Measurements from ENCODE around the gene P2RX7.
A peak's percentile ranks its signal among the peaks of the same experiment; 100 is the strongest.

The P2RX7 gene

GRCh38 chr12:121132601-121133481 lies at the start of gene P2RX7:
P2RX7 (plus strand) TSS chr12:121132876; CDS start chr12:121132971, 95 bp downstream.
- DNase-seq (ENCODE audit: low read depth in 2 of 2): no peak

DNA sequence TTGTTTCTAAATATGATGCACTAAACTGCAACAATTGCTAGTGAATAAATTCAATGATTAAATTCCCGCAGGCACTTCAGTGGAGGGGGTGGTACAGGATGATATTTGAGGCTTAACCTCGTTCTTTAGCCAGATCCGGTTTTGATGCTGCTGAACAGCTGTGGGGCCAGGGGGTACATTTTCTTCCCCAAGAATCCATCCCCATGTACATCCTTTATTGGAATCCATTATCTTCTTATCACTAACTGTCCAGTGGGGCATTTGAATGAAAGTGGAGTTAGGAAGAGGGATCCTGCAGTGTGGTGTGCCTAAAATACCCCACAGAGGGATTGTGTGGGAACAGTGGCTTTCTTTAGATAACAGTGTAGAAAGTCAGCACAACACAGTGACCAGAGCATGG lies 48.4 kb upstream of the P2RX7 start:
- no peak for DNase-seq (ENCODE audit: low read depth in 2 of 2)

DNA sequence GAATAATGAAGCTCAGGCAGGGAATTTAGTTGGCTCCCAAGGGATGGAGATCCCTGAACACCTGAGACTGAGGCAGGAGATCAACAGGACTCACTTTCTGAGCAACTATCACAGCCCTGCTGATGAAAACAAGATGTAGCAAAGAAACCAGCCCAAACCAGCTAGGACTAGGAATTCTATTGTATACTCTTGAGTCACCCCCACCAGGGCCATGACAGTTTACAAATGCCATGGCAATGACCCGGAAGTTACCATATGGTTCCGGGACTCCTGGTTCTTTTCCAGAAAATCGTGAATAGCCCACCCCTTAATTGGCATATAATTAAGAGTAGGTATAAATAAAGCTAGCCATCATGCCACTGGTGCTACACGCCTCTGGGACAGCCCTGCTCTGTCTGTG lies 47.6 kb upstream of the P2RX7 start:
- no peak for DNase-seq (ENCODE audit: low read depth in 2 of 2)

DNA sequence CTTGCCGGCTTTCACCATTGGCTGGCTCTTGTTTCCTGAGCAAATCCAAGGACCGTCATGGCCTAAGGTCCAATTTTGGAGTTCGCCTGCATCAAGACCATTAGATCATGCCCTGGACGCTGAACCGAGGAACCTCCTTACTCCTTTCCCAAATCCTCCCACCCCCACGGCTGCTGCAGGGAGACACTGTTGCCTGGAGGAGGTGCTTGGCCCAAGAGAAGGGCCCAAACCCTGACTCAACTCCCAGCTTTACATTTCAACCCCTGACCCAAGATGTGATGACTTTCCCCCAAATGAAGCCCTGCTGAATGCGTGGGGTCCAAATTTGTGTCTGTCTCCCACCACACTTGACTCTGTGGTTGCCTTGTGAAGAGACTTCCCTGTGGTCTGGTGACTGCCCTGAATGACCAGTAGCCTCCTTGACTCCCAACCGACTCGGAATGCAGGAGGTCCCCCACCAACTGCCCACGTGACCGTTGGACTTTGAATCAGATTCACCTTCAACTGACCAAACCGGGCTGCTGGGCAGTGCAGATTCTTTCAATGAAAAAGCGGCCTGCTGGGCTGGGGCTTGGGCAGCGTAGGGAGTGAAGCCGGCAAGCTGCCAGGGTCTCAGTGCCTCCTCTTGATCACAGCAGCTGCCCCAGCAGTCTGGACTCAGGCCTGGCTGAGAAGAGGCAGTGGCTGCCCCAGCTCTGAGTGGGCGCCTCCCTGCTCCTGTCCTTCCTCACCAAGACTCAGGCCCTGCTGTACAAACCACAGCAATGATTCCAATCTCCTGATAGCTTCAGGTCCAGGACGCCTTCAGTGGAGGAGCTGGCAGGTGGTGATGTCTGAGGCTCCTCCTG lies 46.9 kb upstream of the P2RX7 start:
- DNase-seq (ENCODE audit: low read depth in 2 of 2): no peak

GRCh38 chr12:121086781-121087295 lies 45.8 kb upstream of the P2RX7 start:
- DNase-seq (ENCODE audit: low read depth in 2 of 2): no peak

- DNase-seq (ENCODE audit: low read depth in 2 of 2): no peak
These were observed 45.0 kb upstream of the P2RX7 start for GRCh38 chr12:121087467-121088194.

GRCh38 chr12:121088195-121088585 lies 44.5 kb upstream of the P2RX7 start:
- DNase-seq (ENCODE audit: low read depth in 2 of 2): no peak

GRCh38 chr12:121089031-121089812 lies 43.5 kb upstream of the P2RX7 start:
- DNase-seq (ENCODE audit: low read depth in 2 of 2): no peak

DNA sequence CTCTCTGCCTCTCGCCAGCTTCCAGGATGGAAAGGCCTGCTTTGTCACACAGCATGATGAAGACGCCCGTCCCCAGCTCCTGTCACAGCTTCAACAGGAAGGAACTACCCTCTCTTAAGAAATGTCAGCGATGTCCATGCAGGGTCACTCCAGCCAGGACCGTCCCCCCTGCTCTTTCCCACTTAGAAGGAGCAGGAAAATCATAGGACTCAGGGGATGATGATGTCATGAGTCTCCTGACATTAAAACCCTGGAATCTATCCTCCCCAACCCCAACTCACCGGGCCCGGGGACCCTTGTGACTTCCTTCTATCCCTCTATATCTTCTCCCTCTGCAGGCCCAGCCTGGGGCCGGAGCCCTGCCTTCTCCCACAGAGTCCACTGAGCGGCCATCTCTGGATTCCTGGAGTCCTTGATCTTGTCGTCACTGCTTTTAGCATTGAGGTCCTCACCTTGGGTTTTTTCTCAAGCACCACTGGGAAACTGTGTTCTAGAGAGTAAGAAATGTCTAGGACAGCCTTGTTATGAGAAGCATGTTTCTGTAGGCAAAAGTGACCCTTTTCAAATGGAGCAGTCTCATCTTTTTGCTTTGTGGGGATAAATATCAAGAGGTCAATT lies 42.8 kb upstream of the P2RX7 start:
- no peak for DNase-seq (ENCODE audit: low read depth in 2 of 2)

DNA sequence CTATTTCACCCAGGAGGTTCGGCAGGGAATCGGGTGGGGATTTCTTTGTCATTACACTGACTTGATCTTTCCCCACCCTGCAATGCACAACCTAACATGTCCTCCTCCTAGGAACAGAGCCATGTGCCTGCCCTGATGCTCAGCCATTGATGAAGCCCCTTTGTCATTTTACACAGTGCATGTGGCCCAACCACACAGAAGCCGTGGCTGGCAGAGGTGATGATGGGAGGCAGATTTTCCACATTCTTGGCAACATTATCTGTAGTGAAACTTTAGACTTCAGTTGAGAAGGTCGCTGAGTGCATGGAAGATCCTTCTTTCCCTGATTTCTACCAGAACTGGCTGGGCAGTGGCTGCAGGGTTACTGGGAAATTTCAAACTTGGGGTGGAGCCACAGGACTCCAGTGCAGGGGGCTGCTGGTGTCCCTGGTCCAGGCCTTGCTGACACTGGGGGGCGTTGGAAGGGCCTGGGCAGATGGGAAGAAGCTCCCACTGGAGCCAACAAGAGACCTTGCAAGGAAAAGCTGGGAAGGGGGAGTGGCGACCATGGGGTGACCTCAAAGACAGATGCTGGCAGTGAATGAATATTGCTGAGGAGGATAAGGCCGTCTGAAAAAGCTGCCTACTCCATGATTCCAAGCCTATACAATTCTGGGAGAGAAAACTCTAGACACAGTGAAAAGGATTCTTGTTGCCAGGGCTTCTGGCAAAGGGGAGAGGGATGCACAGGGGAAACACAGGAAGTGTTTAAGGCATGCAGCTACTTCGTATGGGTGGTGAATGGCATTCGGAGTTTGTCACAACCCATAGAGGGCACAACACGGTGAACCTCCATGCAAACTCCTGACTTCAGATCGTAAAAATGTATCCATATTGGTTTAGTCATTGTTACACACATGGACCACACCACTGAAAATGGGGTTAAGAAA lies 41.8 kb upstream of the P2RX7 start:
- no peak for DNase-seq (ENCODE audit: low read depth in 2 of 2)

GRCh38 chr12:121092034-121092433 lies 40.6 kb upstream of the P2RX7 start:
- no peak for DNase-seq (ENCODE audit: low read depth in 2 of 2)

GRCh38 chr12:121093487-121093891 lies 39.2 kb upstream of the P2RX7 start:
- DNase-seq (ENCODE audit: low read depth in 2 of 2): no peak

DNA sequence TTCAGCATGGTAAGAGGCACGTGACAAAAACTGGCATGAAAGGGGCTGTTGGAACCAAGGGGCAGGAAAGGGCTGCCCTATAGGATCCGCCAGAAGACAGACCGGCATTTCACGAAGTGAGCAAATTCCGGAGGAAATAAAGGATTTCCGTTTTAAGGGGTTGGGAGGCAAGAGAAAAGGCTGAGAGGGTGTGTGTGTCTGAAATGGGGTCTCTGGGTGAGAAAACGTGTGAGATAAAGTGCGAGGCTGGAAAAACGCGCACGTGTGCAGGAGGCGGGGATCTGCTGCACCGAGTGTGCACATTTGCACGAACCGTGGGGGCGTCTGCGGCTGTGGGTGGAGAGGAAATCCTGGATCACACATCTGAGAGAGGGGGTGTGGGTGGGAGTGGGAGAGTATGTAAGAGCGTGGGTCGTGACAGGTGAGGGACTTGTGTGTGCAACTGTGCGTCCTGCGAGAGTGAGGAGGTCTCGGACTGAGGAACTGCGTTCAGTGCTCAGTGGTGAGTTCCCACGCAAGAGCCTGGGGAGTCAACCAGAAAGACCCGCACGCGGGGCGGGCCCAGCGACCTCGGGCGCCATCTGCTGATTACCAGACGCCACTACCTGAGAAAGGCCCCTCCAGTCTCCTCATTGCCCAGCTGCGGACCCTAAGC lies 37.0 kb upstream of the P2RX7 start:
- DNase-seq (ENCODE audit: low read depth in 2 of 2): peak; percentile 65 to 78

DNA sequence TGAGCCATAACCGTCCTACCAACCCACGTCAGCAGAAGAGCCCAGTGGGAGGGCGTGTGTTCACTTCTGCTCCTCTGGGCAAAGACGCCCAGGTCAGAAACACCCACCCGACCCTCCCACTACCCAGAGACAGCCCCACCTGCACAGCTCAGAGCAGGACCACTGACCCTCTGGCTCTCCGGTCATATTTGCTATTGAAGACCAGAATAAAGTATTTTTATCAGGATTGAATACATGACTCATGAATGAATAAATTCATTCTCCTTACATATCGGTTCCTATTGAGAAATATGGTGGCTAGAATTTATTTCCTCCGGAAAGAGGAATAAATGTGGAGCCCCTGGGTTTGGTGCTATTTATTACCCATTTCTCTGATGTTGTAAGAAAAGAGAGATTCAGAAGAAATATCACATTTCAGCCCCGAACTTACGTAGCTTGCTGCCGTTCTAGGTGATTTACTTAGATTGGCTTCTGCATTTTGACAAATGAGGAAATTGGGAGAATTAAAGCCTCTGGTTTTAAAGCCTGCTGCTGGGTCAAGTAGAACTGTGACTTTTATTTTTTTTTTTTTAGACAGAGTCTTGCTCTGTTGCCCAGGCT lies 36.4 kb upstream of the P2RX7 start:
- no peak for DNase-seq (ENCODE audit: low read depth in 2 of 2)

- no peak for DNase-seq (ENCODE audit: low read depth in 2 of 2)
These were observed 32.9 kb upstream of the P2RX7 start for GRCh38 chr12:121099779-121100178.

- no peak for DNase-seq (ENCODE audit: low read depth in 2 of 2)
These were observed 30.4 kb upstream of the P2RX7 start for GRCh38 chr12:121102307-121102706.

DNA sequence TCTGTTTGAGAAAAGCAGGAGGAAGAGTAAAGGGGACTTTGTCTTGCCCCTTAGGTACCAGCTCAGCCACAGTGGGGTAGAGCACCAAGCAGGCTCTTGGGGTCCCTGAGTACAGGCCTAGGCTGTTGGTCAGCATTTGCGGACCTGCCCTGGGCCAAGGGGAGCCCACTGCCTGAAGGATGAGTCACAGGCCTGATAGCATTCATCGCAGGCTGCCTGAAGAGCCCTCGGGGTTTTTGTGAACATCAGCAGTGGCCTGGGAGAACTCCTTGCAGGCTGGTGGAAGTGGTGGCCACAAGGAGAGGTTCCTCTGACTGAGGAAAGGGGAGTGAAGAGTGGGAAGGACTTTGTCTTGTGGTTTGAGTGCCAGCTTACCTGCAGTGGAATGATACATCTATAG lies 25.0 kb upstream of the P2RX7 start:
- DNase-seq (ENCODE audit: low read depth in 2 of 2): no peak

DNA sequence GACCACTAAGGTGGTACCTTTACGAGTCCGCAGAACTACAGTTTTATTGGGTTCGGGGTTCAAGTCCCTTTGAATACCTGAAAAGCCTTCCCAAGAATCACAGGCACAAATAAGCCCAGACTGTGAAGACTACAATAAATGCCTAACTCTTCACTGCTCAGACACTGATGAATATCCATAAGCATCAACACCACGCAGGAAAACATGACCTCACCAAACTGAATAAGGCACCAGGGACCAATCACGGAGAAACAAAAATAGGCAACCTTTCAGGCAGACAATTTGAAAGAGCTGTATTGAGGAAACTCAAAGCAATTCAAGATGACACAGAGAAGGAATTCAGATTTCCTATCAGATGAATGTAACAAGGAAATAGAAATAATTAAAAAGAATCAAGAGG lies 24.2 kb upstream of the P2RX7 start:
- DNase-seq (ENCODE audit: low read depth in 2 of 2): no peak

Data from stimulated activated CD4-positive, alpha-beta T cell treated with anti-CD3 and anti-CD28 coated beads, Interleukin-4, amount 100 ng/mL, for 48 hours (primary cell).